HL-60 (cell line): ENCODE data around the gene ZC3H12C.

Experiments used
- CTCF ChIP-seq: IDR thresholded peaks from one replicate; pipeline ENCODE4 v1.5.1; 2011; ENCODE audit warnings: low read length, control low read depth, inconsistent platforms; ENCODE audit not compliant: insufficient read depth
- GABPA ChIP-seq: IDR thresholded peaks from 2 replicates; pipeline ENCODE4 v1.6.1; 2012; ENCODE audit warnings: low read depth
- POLR2AphosphoS5 ChIP-seq: IDR thresholded peaks from 2 replicates; pipeline ENCODE4 v1.6.1; 2012; ENCODE audit warnings: low read depth
- REST ChIP-seq: IDR thresholded peaks from 2 replicates; pipeline ENCODE4 v1.6.1; 2012; ENCODE audit warnings: low read depth; ENCODE audit not compliant: insufficient replicate concordance
- SPI1 ChIP-seq: IDR thresholded peaks from 2 replicates; pipeline ENCODE4 v1.6.1; 2012; ENCODE audit warnings: low read depth, mild to moderate bottlenecking, borderline replicate concordance

GRCh38 chr11:110177086-110177456 lies 83.9 kb downstream of the ZC3H12C start:
- TF ChIP-seq CTCF (no peak), POLR2AphosphoS5 (no peak), REST (no peak), SPI1 (no peak), GABPA (no peak)
